Measurements from ENCODE around the gene PFDN2. TPM values are rescaled to one million over a fixed set of nuclear protein-coding genes. Genes with fewer than 3 reads are reported as not detected.

PFDN2 gene
- total and polyA plus RNA-seq, 2 experiments from 2014 or later, result 47.6 to 93.2 TPM

- Histone ChIP-seq H2AFZ (no peak overlapping the region), H3K79me2 (no peaks in the 10 kb centered on the region), H3K27me3 (no peaks in the 10 kb centered on the region), H3K4me3 (no peak overlapping the region), H3K27ac (no peak overlapping the region), H3K36me3 (replicated peaks; ENCODE audit: insufficient read depth, low read depth) (no peaks in the 10 kb centered on the region), H3K9me2 (replicated peaks; ENCODE audit: insufficient read depth) (no peaks in the 10 kb centered on the region), H3K4me1 (ENCODE audit: insufficient read depth) (no peaks in the 10 kb centered on the region), H3K9me3 (ENCODE audit: low read depth) (no peaks in the 10 kb centered on the region), H3K4me2 (no peak overlapping the region), H4K20me1 (ENCODE audit: insufficient read depth, poor library complexity, severe bottlenecking) (no peaks in the 10 kb centered on the region)
- no peak for TF ChIP-seq EZH2 (IDR thresholded peaks at IDR 0.05; ENCODE audit: borderline replicate concordance)
- DNase-seq (ENCODE audit: low spot score), result no peak
- WGBS (ENCODE audit: low lambda C conversion rate, missing lambda C conversion rate), result 85% methylated on average over 7 of the region's 7 CpGs
These were observed 63.0 kb downstream of the PFDN2 start for GRCh38 chr1:161054805-161055204.

GRCh38 chr1:161054232-161054631 is 63.6 kb downstream of the PFDN2 start:
- no peaks in the 10 kb centered on the region for H3K9me3 ChIP-seq (ENCODE audit: low read depth)
- no peaks in the 10 kb centered on the region for H3K4me1 ChIP-seq (ENCODE audit: insufficient read depth)
- no peaks in the 10 kb centered on the region for H4K20me1 ChIP-seq (ENCODE audit: insufficient read depth, poor library complexity, severe bottlenecking)
- no peaks in the 10 kb centered on the region for H3K9me2 ChIP-seq (replicated peaks; ENCODE audit: insufficient read depth)
- H3K27me3 ChIP-seq, result no peaks in the 10 kb centered on the region
- no peak overlapping the region for H3K4me3 ChIP-seq
- TF ChIP-seq EZH2phosphoT487 (IDR thresholded peaks at IDR 0.05; ENCODE audit: low read depth, severe bottlenecking, unreplicated experiment) (no peak), CTCF (IDR thresholded peaks at IDR 0.05; ENCODE audit: poor library complexity) (no peak), EZH2 (IDR thresholded peaks at IDR 0.05; ENCODE audit: borderline replicate concordance) (no peak)
- H3K27ac ChIP-seq, result no peak overlapping the region
- H3K4me2 ChIP-seq, result no peak overlapping the region
- DNase-seq (ENCODE audit: low spot score), result no peak
- H2AFZ ChIP-seq, result no peak overlapping the region
- H3K36me3 ChIP-seq (replicated peaks; ENCODE audit: insufficient read depth, low read depth), result no peaks in the 10 kb centered on the region
- no peaks in the 10 kb centered on the region for H3K79me2 ChIP-seq
- 88% methylated on average over 4 of the region's 4 CpGs for WGBS (ENCODE audit: low lambda C conversion rate, missing lambda C conversion rate)

GRCh38 chr1:161052899-161053298 is 64.9 kb downstream of the PFDN2 start:
- no peak overlapping the region for H3K4me2 ChIP-seq
- no peaks in the 10 kb centered on the region for H3K27me3 ChIP-seq
- no peak for DNase-seq (ENCODE audit: low spot score)
- H3K36me3 ChIP-seq (replicated peaks; ENCODE audit: insufficient read depth, low read depth), result no peaks in the 10 kb centered on the region
- H3K4me1 ChIP-seq (ENCODE audit: insufficient read depth), result no peaks in the 10 kb centered on the region
- H3K9me2 ChIP-seq (replicated peaks; ENCODE audit: insufficient read depth), result no peaks in the 10 kb centered on the region
- WGBS (ENCODE audit: low lambda C conversion rate, missing lambda C conversion rate), result 91% methylated on average over 3 of the region's 3 CpGs
- no peak overlapping the region for H3K27ac ChIP-seq
- no peak overlapping the region for H2AFZ ChIP-seq
- H4K20me1 ChIP-seq (ENCODE audit: insufficient read depth, poor library complexity, severe bottlenecking), result no peaks in the 10 kb centered on the region
- H3K79me2 ChIP-seq, result no peaks in the 10 kb centered on the region
- H3K4me3 ChIP-seq, result no peak overlapping the region
- TF ChIP-seq EZH2 (IDR thresholded peaks at IDR 0.05; ENCODE audit: borderline replicate concordance) (no peak), CTCF (IDR thresholded peaks at IDR 0.05; ENCODE audit: poor library complexity) (no peak), EZH2phosphoT487 (IDR thresholded peaks at IDR 0.05; ENCODE audit: low read depth, severe bottlenecking, unreplicated experiment) (no peak)
- H3K9me3 ChIP-seq (ENCODE audit: low read depth), result no peaks in the 10 kb centered on the region

- Histone ChIP-seq H4K20me1 (ENCODE audit: insufficient read depth, poor library complexity, severe bottlenecking) (no peaks in the 10 kb centered on the region), H3K4me3 (no peak overlapping the region), H3K79me2 (no peaks in the 10 kb centered on the region), H3K4me1 (ENCODE audit: insufficient read depth) (peaks cover 4% of the 10 kb centered on the region), H2AFZ (no peak overlapping the region), H3K36me3 (replicated peaks; ENCODE audit: insufficient read depth, low read depth) (no peaks in the 10 kb centered on the region), H3K9me2 (replicated peaks; ENCODE audit: insufficient read depth) (no peaks in the 10 kb centered on the region), H3K27me3 (no peaks in the 10 kb centered on the region), H3K4me2 (no peak overlapping the region), H3K9me3 (ENCODE audit: low read depth) (peaks cover 7% of the 10 kb centered on the region), H3K27ac (no peak overlapping the region)
- 93% methylated on average over 10 of the region's 10 CpGs for WGBS (ENCODE audit: low lambda C conversion rate, missing lambda C conversion rate)
- DNase-seq (ENCODE audit: low spot score), result no peak
- no peak for TF ChIP-seq EZH2phosphoT487 (IDR thresholded peaks at IDR 0.05; ENCODE audit: low read depth, severe bottlenecking, unreplicated experiment)
These were observed 66.6 kb downstream of the PFDN2 start for GRCh38 chr1:161051219-161051618.

Small RNA genes within 50 kb of the gene (small RNA-seq; reads per million reads assigned to genes)
- not detected for gene RF01225

Other genes starting within 250 kb of the PFDN2 start
- gene ITLN1, start 232.9 kb downstream of the PFDN2 start, total RNA-seq, result 9.0 and 11.3 TPM in 2 replicates
- gene ITLN1, start 232.9 kb downstream of the PFDN2 start, polyA plus RNA-seq, result 7.4 and 34.9 TPM in 2 replicates
- 1.3 and 1.4 TPM in 2 replicates for gene ITLN2, start 163.2 kb downstream of the PFDN2 start, total RNA-seq
- 1.7 and 3.6 TPM in 2 replicates for gene ITLN2, start 163.2 kb downstream of the PFDN2 start, polyA plus RNA-seq
- gene F11R, start 96.9 kb downstream of the PFDN2 start, total RNA-seq, result 140 and 180 TPM in 2 replicates
- gene F11R, start 96.9 kb downstream of the PFDN2 start, polyA plus RNA-seq, result 148 and 149 TPM in 2 replicates
- 30.8 and 36.3 TPM in 2 replicates for gene TSTD1, start 79.1 kb downstream of the PFDN2 start, total RNA-seq
- gene TSTD1, start 79.1 kb downstream of the PFDN2 start, polyA plus RNA-seq, result 101 and 102 TPM in 2 replicates
- 62.1 and 85.1 TPM in 2 replicates for gene USF1, start 72.1 kb downstream of the PFDN2 start, total RNA-seq
- gene USF1, start 72.1 kb downstream of the PFDN2 start, polyA plus RNA-seq, result 11.9 and 23.2 TPM in 2 replicates
- 0.52 and 0.80 TPM in 2 replicates for gene ARHGAP30, start 48.1 kb downstream of the PFDN2 start, total RNA-seq
- gene ARHGAP30, start 48.1 kb downstream of the PFDN2 start, polyA plus RNA-seq, result 1.4 and 1.7 TPM in 2 replicates
- 5.9 and 7.0 TPM in 2 replicates for gene NECTIN4, start 28.5 kb downstream of the PFDN2 start, total RNA-seq
- gene NECTIN4, start 28.5 kb downstream of the PFDN2 start, polyA plus RNA-seq, result 8.5 and 12.7 TPM in 2 replicates
- 1.4 and 3.9 TPM in 2 replicates for gene KLHDC9, start 19.7 kb downstream of the PFDN2 start, total RNA-seq
- 4.5 and 7.4 TPM in 2 replicates for gene KLHDC9, start 19.7 kb downstream of the PFDN2 start, polyA plus RNA-seq
- 41.3 and 47.5 TPM in 2 replicates for gene NIT1, start 68 bp upstream of the PFDN2 start, total RNA-seq
- gene NIT1, start 68 bp upstream of the PFDN2 start, polyA plus RNA-seq, result 48.9 and 50.4 TPM in 2 replicates
- gene DEDD, start 14.6 kb upstream of the PFDN2 start, total RNA-seq, result 19.0 and 21.8 TPM in 2 replicates
- gene DEDD, start 14.6 kb upstream of the PFDN2 start, polyA plus RNA-seq, result 24.3 and 27.1 TPM in 2 replicates
- gene UFC1, start 35.9 kb upstream of the PFDN2 start, total RNA-seq, result 105 and 136 TPM in 2 replicates
- 119 and 128 TPM in 2 replicates for gene UFC1, start 35.9 kb upstream of the PFDN2 start, polyA plus RNA-seq
- 5.5 and 7.7 TPM in 2 replicates for gene USP21, start 41.5 kb upstream of the PFDN2 start, total RNA-seq
- gene USP21, start 41.5 kb upstream of the PFDN2 start, polyA plus RNA-seq, result 24.4 and 44.7 TPM in 2 replicates
- gene PPOX, start 48.4 kb upstream of the PFDN2 start, total RNA-seq, result 11.2 and 18.3 TPM in 2 replicates
- 30.7 and 31.6 TPM in 2 replicates for gene PPOX, start 48.4 kb upstream of the PFDN2 start, polyA plus RNA-seq
- gene B4GALT3, start 59.5 kb upstream of the PFDN2 start, total RNA-seq, result 32.2 and 36.0 TPM in 2 replicates
- gene B4GALT3, start 59.5 kb upstream of the PFDN2 start, polyA plus RNA-seq, result 48.1 and 56.9 TPM in 2 replicates
- 1.2 and 2.3 TPM in 2 replicates for gene ADAMTS4, start 81.0 kb upstream of the PFDN2 start, total RNA-seq
- 4.4 and 6.1 TPM in 2 replicates for gene ADAMTS4, start 81.0 kb upstream of the PFDN2 start, polyA plus RNA-seq
- gene NDUFS2, start 84.3 kb upstream of the PFDN2 start, total RNA-seq, result 103 TPM in 2 replicates
- 163 and 177 TPM in 2 replicates for gene NDUFS2, start 84.3 kb upstream of the PFDN2 start, polyA plus RNA-seq
- gene FCER1G, start 97.3 kb upstream of the PFDN2 start, total RNA-seq, result 1.1 and 4.3 TPM in 2 replicates
- gene FCER1G, start 97.3 kb upstream of the PFDN2 start, polyA plus RNA-seq, result 4.8 and 14.5 TPM in 2 replicates
- gene APOA2, start 105.6 kb upstream of the PFDN2 start, total RNA-seq, result 3,581 and 4,608 TPM in 2 replicates
- gene APOA2, start 105.6 kb upstream of the PFDN2 start, polyA plus RNA-seq, result 5,258 and 8,089 TPM in 2 replicates
- gene TOMM40L, start 108.0 kb upstream of the PFDN2 start, total RNA-seq, result 11.4 and 15.7 TPM in 2 replicates
- 14.5 and 15.7 TPM in 2 replicates for gene TOMM40L, start 108.0 kb upstream of the PFDN2 start, polyA plus RNA-seq
- gene NR1I3, start 120.2 kb upstream of the PFDN2 start, total RNA-seq, result 2.6 and 4.1 TPM in 2 replicates
- gene NR1I3, start 120.2 kb upstream of the PFDN2 start, polyA plus RNA-seq, result 3.9 and 8.1 TPM in 2 replicates
- gene PCP4L1, start 140.7 kb upstream of the PFDN2 start, total RNA-seq, result 1.4 and 2.6 TPM in 2 replicates
- 1.4 and 1.7 TPM in 2 replicates for gene PCP4L1, start 140.7 kb upstream of the PFDN2 start, polyA plus RNA-seq
- gene MPZ, start 191.9 kb upstream of the PFDN2 start, total RNA-seq, result 0.80 and 2.1 TPM in 2 replicates
- gene MPZ, start 191.9 kb upstream of the PFDN2 start, polyA plus RNA-seq, result 0.21 TPM in 1 of 2 replicates, not detected in the other
- 131 and 169 TPM in 2 replicates for gene SDHC, start 196.3 kb upstream of the PFDN2 start, total RNA-seq
- gene SDHC, start 196.3 kb upstream of the PFDN2 start, polyA plus RNA-seq, result 291 and 358 TPM in 2 replicates
- not detected in 2 replicates for gene CFAP126, start 249.8 kb upstream of the PFDN2 start, total RNA-seq
- not detected in 2 replicates for gene CFAP126, start 249.8 kb upstream of the PFDN2 start, polyA plus RNA-seq